DOHH2 (cell line): ENCODE measurements around the gene PRR14L.
A peak's percentile ranks its signal among the peaks of the same experiment; 100 is the strongest.

Source experiments
- H3F3A ChIP-seq: fragments of 200-600 bp; sonication (generic), shearing (Covaris generic); 2 replicates; pipeline ENCODE4 v1.6.0; 2016; ENCODE audit warnings: antibody characterized with exemption, mild to moderate bottlenecking; ENCODE audit not compliant: control insufficient read depth, insufficient read depth
- H3K27ac ChIP-seq: fragments of 200-600 bp; sonication (generic); 2 replicates; pipeline ENCODE4 v1.5.1; 2014; ENCODE audit warnings: low read depth, mild to moderate bottlenecking, low read length, moderate library complexity
- H3K27me3 ChIP-seq: fragments of 200-600 bp; sonication (generic); 2 replicates; pipeline ENCODE4 v1.6.1; 2014; ENCODE audit warnings: mild to moderate bottlenecking, low read length, mixed read lengths; ENCODE audit not compliant: control insufficient read depth
- H3K36me3 ChIP-seq: fragments of 200-600 bp; sonication (generic); 2 replicates; pipeline ENCODE4 v1.6.1; 2014; ENCODE audit warnings: mild to moderate bottlenecking, low read length, moderate library complexity, mixed read lengths; ENCODE audit not compliant: control insufficient read depth
- H3K4me1 ChIP-seq: fragments of 200-600 bp; sonication (generic); 2 replicates; pipeline ENCODE4 v1.6.1; 2014; ENCODE audit warnings: mild to moderate bottlenecking, low read length, mixed read lengths; ENCODE audit not compliant: control insufficient read depth
- H3K4me2 ChIP-seq: fragments of 200-600 bp; sonication (generic); 2 replicates; pipeline ENCODE4 v1.6.0; 2014; ENCODE audit warnings: mild to moderate bottlenecking, low read length, moderate library complexity
- H3K4me3 ChIP-seq: fragments of 200-600 bp; sonication (generic); 2 replicates; pipeline ENCODE4 v1.5.1; 2014; ENCODE audit warnings: mild to moderate bottlenecking, low read length, mixed read lengths
- H3K79me2 ChIP-seq: fragments of 200-600 bp; sonication (generic); 2 replicates; pipeline ENCODE4 v1.6.1; 2014; ENCODE audit warnings: mild to moderate bottlenecking, low read length, mixed read lengths; ENCODE audit not compliant: control insufficient read depth
- H3K9me2 ChIP-seq: fragments of 200-600 bp; sonication (generic); replicated peaks from 2 replicates; pipeline ENCODE4 v1.6.1; 2014; ENCODE audit warnings: mild to moderate bottlenecking, low read length, mixed read lengths; ENCODE audit not compliant: control insufficient read depth
- H3K9me3 ChIP-seq: fragments of 200-600 bp; sonication (generic); 2 replicates; pipeline ENCODE4 v1.6.1; 2014; ENCODE audit warnings: antibody characterized with exemption, low read length, mixed read lengths; ENCODE audit not compliant: control insufficient read depth, insufficient read depth
- H4K20me1 ChIP-seq: fragments of 200-600 bp; sonication (generic); 2 replicates; pipeline ENCODE4 v1.6.0; 2014; ENCODE audit warnings: low read depth, mild to moderate bottlenecking, antibody characterized with exemption, low read length, moderate library complexity; ENCODE audit not compliant: control insufficient read depth, insufficient read depth
- EZH2phosphoT487 ChIP-seq: fragments of 200-600 bp; sonication (generic); IDR thresholded peaks from 2 replicates; pipeline ENCODE4 v1.6.1; 2017; ENCODE audit warnings: borderline replicate concordance, mild to moderate bottlenecking, antibody characterized with exemption, low read length, moderate library complexity, mixed read lengths
- TF ChIP-seq, protein P1 (sequence below): fragments of 200-600 bp; sonication (generic); IDR thresholded peaks from one replicate; pipeline ENCODE4 v1.5.1; 2014; ENCODE audit warnings: antibody characterized with exemption, mild to moderate bottlenecking, low read depth, low read length; ENCODE audit not compliant: poor library complexity, severe bottlenecking

The PRR14L gene

DNA sequence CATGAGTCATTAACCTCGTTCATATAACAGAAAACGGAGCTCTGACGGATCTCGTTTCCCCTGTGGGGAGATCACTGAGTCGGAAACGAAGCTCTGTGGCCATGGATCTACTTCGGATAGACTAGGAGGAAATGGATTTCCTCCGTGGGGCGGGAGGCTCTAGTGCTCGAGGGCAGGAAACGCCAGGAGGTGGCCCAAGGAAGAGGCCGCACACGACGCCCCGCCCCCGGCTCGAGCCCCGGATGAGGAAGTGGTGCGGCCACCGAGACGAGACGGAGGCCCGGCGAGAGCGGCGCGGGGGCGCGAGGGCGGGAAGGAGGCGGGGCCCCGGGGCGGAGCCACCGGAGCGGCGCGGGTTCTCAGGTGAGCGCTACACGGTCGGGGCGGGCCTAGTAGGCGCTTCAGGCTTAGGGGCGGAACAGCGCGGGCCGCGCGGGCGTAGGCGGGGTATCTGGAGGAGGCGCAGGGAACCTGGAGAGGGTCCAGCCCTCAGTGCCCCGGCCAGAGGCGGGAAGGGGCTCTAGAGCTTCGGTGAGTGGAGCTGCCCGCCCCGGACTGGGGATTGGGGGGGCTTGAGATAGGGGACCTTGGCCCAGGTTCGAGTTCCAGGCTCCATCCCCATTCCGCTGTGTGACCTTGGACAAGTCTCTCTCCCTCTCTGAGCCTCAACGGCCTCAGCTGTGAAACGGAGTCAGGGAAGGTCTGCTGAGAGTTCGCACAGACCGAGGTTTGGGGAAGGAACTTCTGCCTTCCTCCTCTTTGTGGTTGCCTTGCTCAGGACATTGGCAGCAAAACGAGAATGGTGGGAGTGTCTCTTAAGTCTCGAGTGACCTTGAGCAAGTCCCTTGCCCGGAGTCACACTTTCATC, 3.9 kb upstream of the PRR14L start, which contains the start of gene DEPDC5:
DEPDC5 (plus strand) TSS at position 386 of the 868 bp plus-strand sequence. CDS start 903 bp downstream, outside the sequence.
- Histone ChIP-seq H4K20me1 (no peaks in the 10 kb centered on the region), H3K4me3 (peak within 1 kb of the TSS; percentile 87), H3F3A (peaks cover 16% of the 10 kb centered on the region), H3K27ac (peak within 1 kb of the TSS; percentile 92), H3K4me2 (peak within 1 kb of the TSS; percentile 99), H3K79me2 (peaks cover 50% of the 10 kb centered on the region), H3K36me3 (peaks cover 32% of the 10 kb centered on the region), H3K27me3 (no peaks in the 10 kb centered on the region), H3K9me2 (no peaks in the 10 kb centered on the region), H3K9me3 (no peaks in the 10 kb centered on the region), H3K4me1 (peaks cover 54% of the 10 kb centered on the region)
- TF ChIP-seq, protein P1, sequence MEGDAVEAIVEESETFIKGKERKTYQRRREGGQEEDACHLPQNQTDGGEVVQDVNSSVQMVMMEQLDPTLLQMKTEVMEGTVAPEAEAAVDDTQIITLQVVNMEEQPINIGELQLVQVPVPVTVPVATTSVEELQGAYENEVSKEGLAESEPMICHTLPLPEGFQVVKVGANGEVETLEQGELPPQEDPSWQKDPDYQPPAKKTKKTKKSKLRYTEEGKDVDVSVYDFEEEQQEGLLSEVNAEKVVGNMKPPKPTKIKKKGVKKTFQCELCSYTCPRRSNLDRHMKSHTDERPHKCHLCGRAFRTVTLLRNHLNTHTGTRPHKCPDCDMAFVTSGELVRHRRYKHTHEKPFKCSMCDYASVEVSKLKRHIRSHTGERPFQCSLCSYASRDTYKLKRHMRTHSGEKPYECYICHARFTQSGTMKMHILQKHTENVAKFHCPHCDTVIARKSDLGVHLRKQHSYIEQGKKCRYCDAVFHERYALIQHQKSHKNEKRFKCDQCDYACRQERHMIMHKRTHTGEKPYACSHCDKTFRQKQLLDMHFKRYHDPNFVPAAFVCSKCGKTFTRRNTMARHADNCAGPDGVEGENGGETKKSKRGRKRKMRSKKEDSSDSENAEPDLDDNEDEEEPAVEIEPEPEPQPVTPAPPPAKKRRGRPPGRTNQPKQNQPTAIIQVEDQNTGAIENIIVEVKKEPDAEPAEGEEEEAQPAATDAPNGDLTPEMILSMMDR = no peak
- no peak for TF ChIP-seq EZH2phosphoT487

DNA sequence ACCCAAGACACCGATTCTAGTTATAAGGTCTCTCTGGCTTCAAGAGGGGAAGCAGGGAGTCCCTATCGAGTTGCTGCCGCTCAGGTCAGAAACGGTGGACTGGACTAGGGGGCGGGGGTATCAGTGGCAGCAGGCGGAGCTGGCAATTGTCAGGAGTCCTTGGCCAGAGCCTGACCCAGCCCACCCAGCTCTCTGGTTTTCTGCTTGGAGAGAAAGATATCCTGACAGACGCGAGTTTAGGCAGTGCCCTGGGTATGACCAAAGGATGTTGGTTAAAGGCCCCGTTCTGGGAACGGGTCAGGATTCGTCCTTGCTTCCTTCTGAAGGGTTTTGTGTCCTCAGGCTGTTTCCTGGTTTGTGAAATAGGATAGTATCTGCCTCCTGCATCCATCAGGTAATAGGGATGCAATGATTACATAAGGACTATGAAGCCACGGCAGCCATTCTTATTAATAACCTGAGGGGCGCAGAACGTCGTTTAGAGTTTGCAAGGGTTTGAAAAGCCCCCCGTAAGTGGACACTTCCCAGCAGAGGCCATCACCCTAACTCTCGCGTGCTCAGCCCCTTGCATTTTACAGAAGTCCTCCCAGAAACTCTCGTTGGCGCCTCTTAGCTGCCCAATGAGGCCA, 3.2 kb upstream of the PRR14L start:
- Histone ChIP-seq H4K20me1 (no peaks in the 10 kb centered on the region), H3K36me3 (peaks cover 29% of the 10 kb centered on the region), H3K4me1 (peaks cover 61% of the 10 kb centered on the region), H3K27me3 (no peaks in the 10 kb centered on the region), H3F3A (peaks cover 16% of the 10 kb centered on the region), H3K27ac (peak overlapping the region; percentile 92), H3K4me3 (peak overlapping the region; percentile 87), H3K9me3 (no peaks in the 10 kb centered on the region), H3K9me2 (no peaks in the 10 kb centered on the region), H3K79me2 (peaks cover 53% of the 10 kb centered on the region), H3K4me2 (peak overlapping the region; percentile 99)
- TF ChIP-seq EZH2phosphoT487 = no peak
- TF ChIP-seq, protein P1 = no peak

DNA sequence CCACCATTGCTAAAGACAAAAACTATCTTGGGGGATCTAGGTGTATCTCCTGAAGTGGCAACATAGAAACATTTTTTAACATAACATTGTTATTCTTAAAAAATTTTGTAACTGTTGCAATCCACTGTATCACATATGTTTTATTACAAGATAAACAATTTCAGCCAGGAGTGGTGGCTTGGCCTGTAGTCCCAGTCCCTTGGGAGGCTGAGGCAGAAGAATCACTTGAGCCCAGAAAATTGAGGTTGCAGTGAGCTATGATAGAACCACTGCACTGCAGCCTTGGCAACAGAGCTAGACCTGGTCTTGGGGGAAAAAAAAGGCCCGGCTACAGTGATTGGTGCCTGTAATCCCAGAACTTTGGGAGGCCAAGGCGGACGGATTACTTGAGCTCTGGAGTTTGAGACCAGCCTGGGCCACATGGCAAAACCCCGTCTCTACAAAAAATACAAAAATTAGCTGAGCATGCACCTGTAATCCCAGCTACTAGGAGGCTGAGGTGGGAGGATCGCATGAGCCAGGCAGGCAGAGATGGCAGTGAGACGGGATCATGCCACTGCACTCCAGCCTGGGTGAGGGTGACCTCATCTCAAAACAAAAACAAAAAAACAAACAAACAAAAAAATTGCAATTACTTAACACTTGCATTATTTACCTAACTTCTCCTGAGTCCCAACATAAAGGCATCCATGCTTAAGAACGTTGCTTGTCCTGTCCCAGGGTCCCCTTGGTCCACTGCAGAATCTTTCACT, 2.3 kb upstream of the PRR14L start:
- Histone ChIP-seq H3K27me3 (no peaks in the 10 kb centered on the region), H3F3A (peaks cover 16% of the 10 kb centered on the region), H3K4me3 (peak overlapping the region; percentile 87; the same call in 1 of the 2 replicates), H3K4me1 (peaks cover 68% of the 10 kb centered on the region), H3K4me2 (peak overlapping the region; percentile 99), H3K27ac (peak overlapping the region; percentile 92), H3K36me3 (peaks cover 32% of the 10 kb centered on the region), H4K20me1 (no peaks in the 10 kb centered on the region), H3K9me3 (no peaks in the 10 kb centered on the region), H3K9me2 (no peaks in the 10 kb centered on the region), H3K79me2 (peaks cover 57% of the 10 kb centered on the region)
- TF ChIP-seq, protein P1 = no peak
- TF ChIP-seq EZH2phosphoT487 = no peak
